ENCODE results near the gene PARD3B. TPM values are rescaled to one million over a fixed set of nuclear protein-coding genes. Genes with fewer than 3 reads are reported as not detected.

Gene PARD3B
- total RNA-seq, 3 donors from 2014 or later, result 0.18 to 0.48 (median 0.27) TPM

DNA sequence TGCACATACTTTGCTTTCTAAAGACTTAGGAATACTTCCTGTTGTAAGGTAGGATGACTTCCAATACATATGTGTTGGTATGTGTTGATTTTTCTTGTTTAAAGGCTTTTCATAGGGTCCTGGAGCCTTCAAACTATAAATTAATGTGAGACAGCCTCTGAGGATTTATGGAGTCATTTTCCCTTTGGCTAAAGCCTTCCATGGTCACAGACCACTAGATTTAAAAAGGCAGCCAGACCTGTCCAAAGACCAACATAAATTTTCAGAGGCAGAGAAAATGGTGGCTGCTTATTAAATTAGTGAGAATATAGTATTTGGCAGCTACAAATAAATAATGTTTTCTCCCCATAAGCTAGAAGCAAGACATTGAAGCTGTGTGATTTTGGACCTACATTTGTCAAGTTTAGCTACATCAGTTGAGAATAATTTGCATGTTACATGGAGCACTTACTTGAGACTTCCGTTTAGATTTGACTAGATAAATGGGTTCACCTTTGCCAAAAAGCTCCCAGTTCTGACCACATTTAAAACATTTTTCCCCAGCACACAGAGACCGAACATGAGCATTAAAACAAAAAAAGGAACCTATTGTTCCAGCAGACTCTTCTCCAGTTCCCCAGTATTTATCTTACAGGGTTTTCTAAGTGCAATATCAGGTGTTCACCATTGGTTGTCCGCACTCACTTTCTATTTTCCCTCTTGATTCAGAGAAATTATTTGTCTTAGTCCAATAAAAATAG, 402.9 kb downstream of the PARD3B start:
- ATAC-seq (peak in 1 of 2 donors; percentile 62), DNase-seq (no peak)
- Mint-ChIP-seq H3K4me1 (ENCODE audit: low read depth) (peaks cover 37% of the 10 kb centered on the region), H3K4me3 (peak overlapping the region; percentile 17), H3K27me3 (ENCODE audit: low read depth) (no peaks in the 10 kb centered on the region), H3K9me3 (peaks cover 23% of the 10 kb centered on the region), H3K36me3 (ENCODE audit: insufficient read depth) (peaks cover 7% of the 10 kb centered on the region)

DNA sequence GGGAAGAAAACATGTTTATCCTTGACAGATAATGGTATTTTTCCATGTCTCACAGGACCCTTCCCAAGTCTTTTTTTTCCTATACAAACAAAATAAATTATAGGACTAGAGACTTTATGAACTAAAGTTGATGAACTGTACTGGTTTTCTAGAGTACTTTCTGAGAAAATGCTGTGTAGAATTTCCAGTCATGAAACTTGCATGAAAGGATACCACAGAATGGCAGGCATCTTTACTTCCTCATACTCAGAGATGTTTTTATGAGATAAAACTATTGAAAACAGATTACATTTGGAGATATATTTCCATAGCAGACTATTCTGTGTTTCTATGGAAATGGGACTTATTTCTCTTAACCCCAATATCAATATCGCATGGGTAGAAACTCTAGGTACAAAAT, 403.5 kb downstream of the PARD3B start:
- Mint-ChIP-seq H3K27me3 (ENCODE audit: low read depth) (no peaks in the 10 kb centered on the region), H3K9me3 (peaks cover 18% of the 10 kb centered on the region), H3K4me1 (ENCODE audit: low read depth) (peaks cover 37% of the 10 kb centered on the region)

DNA sequence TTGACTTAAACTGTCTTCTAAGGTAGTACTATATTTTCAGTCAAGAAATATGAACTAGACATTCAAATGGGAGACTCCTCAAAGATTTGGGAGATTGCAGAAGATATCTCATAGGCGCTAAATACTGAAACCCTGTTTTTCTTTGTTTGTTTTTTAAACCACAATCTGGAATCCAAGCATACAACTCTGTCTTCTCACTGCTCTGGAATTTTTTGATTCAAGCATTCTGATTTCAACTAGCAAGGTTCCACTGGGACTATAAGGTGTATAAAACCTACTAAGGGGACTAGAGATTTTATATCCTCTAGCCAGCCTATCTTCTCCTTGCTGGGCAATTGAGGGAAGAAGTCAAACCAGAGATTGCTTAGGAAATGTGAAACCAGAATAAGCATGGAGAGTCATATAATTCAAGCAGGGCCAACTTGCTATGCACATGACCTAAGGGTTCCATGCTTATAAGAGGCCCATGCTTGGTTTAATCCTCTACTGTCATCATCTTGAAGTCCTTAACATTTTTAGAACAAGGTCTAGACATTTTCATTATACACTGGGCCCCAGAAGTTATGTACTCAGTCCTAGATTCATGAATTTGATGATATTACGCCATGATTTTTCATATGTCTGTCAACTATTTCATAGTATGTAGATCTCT, 405.5 kb downstream of the PARD3B start:
- H3K36me3 Mint-ChIP-seq (ENCODE audit: insufficient read depth), result no peaks in the 10 kb centered on the region
- H3K4me3 Mint-ChIP-seq, result no peak overlapping the region
- ATAC-seq (no peak), DNase-seq (no peak)
- H3K4me1 Mint-ChIP-seq (ENCODE audit: low read depth), result peaks cover 35% of the 10 kb centered on the region
- no peaks in the 10 kb centered on the region for H3K27me3 Mint-ChIP-seq (ENCODE audit: low read depth)
- peaks cover 6% of the 10 kb centered on the region for H3K9me3 Mint-ChIP-seq

More for the DNA sequence above, 403.5 kb downstream of the PARD3B start:
- DNase-seq (no peak), ATAC-seq (no peak)
- Mint-ChIP-seq H3K36me3 (ENCODE audit: insufficient read depth) (peaks cover 5% of the 10 kb centered on the region), H3K4me3 (peak overlapping the region; percentile 17)

DNA sequence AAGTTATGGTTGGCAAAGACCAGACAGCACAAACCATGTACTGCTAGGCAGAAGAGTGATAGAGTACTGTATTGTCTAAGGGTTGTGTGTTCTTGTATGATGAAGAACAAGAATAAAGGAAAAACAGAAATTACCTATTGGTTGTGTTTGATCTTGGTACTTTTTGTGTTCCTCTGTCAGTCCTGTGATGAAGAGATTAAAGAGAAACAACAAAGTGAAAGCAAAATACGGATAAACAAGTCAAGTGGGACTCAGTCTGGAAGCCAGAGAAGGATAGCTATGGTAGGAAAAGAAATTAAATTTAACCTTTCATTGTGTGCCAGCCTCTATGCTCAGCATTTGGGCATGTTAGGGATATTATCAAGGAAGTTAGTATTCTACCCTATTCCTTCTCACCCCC, 413.1 kb downstream of the PARD3B start:
- Mint-ChIP-seq H3K27me3 (ENCODE audit: low read depth) (no peaks in the 10 kb centered on the region), H3K4me1 (ENCODE audit: low read depth) (peaks cover 29% of the 10 kb centered on the region), H3K9me3 (peaks cover 4% of the 10 kb centered on the region), H3K36me3 (ENCODE audit: insufficient read depth) (no peaks in the 10 kb centered on the region), H3K4me3 (peak overlapping the region; percentile 40)
- ATAC-seq, result no peak
- no peak for DNase-seq

DNA sequence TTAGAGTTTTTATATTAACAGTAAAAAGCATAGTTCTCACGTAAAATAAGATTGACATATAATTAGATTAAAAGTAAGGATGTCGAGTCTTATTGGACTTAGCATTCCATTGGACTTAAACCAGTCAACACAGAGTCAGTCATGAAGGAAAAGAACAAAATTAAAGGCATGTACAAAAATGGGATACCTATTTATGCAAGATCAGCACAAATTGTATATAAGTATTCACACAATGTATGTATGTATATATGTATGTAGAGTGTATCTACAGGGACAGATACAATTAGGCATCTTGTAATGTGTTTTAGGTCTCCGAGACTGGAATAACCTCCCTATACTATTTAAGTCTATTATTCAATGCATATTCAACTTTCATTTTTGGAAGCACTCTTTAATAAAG, 419.1 kb downstream of the PARD3B start:
- no peak overlapping the region for H3K4me3 Mint-ChIP-seq
- no peaks in the 10 kb centered on the region for H3K36me3 Mint-ChIP-seq (ENCODE audit: insufficient read depth)
- ATAC-seq, result no peak
- H3K4me1 Mint-ChIP-seq (ENCODE audit: low read depth), result peaks cover 47% of the 10 kb centered on the region
- DNase-seq, result no peak
- H3K27me3 Mint-ChIP-seq (ENCODE audit: low read depth), result no peaks in the 10 kb centered on the region
- H3K9me3 Mint-ChIP-seq, result peaks cover 8% of the 10 kb centered on the region

DNA sequence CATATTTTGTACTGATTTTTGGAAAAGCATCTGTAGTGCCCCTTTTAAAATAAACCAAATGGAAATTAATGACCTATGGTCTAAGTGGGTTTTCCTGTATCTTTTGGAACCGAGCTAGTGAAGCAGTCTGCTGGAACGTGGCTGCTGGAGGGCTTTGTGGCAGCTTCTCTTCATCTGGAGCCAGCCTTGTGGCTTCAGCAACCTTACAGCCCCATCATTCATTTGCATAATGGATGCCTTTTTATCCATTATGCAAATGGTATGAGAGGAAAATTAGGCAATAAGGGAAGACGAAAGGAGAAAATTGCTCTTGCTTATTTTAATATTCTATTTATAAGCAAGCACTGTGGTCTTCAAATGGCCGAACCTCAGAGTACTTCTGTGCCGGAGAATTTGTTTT, 421.0 kb downstream of the PARD3B start:
- Mint-ChIP-seq H3K9me3 (peaks cover 5% of the 10 kb centered on the region), H3K4me1 (ENCODE audit: low read depth) (peaks cover 60% of the 10 kb centered on the region), H3K4me3 (no peak overlapping the region), H3K36me3 (ENCODE audit: insufficient read depth) (no peaks in the 10 kb centered on the region), H3K27me3 (ENCODE audit: low read depth) (no peaks in the 10 kb centered on the region)
- ATAC-seq (no peak), DNase-seq (no peak)

DNA sequence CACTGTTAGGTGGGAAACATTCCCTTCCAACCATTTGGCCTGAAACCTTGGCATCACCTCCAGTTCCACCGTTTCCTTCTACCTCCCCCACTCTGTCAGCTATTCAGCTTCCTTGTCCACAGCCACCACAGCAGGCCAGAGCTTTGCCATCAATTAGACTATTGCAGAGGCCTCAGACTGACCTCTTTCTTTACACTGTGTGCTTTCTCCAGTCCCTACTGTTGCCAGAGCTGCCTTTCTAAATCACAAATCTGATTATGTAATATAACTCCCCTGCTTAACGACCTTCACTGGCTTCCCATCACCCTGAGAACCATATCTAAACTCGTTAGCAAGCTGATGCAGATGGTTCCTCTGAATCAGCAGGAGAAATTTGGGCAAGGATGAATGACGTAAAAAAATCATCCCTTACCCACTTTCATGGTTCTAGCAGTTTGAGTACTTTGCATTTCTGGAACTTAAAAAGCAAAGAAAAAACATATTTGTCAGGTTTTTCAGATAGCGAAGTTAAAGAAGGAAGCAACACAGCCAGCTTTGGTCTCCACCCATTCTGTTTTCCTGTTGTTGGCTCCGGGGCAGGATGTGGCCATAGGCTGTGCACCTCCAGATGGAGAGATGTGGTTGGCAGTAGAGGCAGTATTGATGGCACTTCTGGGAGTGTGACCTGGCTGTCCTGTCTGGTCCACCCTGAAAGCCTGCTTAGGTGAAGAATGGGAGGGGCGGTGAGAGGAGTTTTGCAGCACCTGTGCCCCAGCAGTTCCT, 422.1 kb downstream of the PARD3B start:
- peaks cover 61% of the 10 kb centered on the region for H3K4me1 Mint-ChIP-seq (ENCODE audit: low read depth)
- H3K36me3 Mint-ChIP-seq (ENCODE audit: insufficient read depth), result no peaks in the 10 kb centered on the region
- peak; percentile 29 for DNase-seq
- H3K27me3 Mint-ChIP-seq (ENCODE audit: low read depth), result no peaks in the 10 kb centered on the region
- H3K4me3 Mint-ChIP-seq, result peak overlapping the region; percentile 65
- peak; percentile 18 to 38 for ATAC-seq
- peaks cover 4% of the 10 kb centered on the region for H3K9me3 Mint-ChIP-seq

DNA sequence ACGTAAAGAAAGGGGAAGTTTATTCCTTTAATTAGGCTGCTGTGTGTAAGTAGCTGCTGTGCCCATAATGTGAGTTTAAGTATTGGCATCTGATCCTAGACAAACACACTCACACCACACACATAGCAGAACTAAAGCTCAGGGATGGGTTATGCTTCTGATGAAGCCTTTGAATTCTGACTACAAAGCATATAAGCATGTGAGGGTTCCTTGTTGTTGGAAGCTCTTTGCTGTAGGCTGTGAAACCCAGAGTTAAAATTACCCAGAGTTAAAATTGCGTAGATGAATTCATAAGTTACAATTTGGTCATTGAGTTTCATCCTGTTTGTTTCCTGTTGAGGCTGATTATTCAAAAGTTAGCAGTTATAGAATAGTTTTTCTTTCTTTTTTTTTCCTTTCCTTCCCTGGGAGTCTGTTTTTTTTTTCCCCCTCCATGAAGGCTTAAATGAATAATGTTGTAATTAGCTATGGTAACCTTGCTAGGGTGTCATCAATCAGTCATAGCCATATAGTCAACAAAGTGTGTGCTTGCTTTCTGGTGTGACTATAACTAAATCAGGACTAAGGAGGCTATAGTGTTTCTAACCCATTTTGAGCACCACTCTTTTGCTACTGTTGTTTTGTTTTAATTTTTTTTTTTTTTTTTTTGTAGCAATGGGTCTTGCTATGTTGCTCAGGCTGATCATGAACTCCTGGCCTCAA, 426.1 kb downstream of the PARD3B start:
- ATAC-seq (peak; percentile 74 to 81), DNase-seq (no peak)
- no peaks in the 10 kb centered on the region for H3K36me3 Mint-ChIP-seq (ENCODE audit: insufficient read depth)
- H3K4me1 Mint-ChIP-seq (ENCODE audit: low read depth), result peaks cover 57% of the 10 kb centered on the region
- H3K27me3 Mint-ChIP-seq (ENCODE audit: low read depth), result no peaks in the 10 kb centered on the region
- H3K9me3 Mint-ChIP-seq, result peaks cover 4% of the 10 kb centered on the region
- H3K4me3 Mint-ChIP-seq, result no peak overlapping the region

DNA sequence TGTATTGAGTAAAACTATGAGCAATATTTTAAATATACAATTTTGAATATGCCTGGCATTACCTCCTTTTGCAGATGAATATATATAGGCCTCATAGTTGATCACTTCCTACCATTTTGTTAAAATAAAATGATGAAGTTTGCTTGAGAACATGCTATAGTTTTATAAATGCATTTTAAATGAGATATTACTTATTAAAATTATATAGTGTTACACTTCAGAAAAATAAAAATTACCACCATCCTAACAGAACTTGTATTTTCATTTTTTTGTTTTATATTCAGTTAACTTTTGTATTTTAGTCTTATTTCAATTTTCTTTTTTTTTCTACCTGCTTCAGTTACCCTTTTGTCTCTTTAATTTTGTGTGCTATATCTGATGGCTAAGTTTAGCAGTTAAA, 426.9 kb downstream of the PARD3B start:
- no peaks in the 10 kb centered on the region for H3K36me3 Mint-ChIP-seq (ENCODE audit: insufficient read depth)
- H3K4me1 Mint-ChIP-seq (ENCODE audit: low read depth), result peaks cover 50% of the 10 kb centered on the region
- peaks cover 4% of the 10 kb centered on the region for H3K9me3 Mint-ChIP-seq
- DNase-seq (no peak), ATAC-seq (no peak)
- H3K27me3 Mint-ChIP-seq (ENCODE audit: low read depth), result no peaks in the 10 kb centered on the region
- H3K4me3 Mint-ChIP-seq, result no peak overlapping the region

DNA sequence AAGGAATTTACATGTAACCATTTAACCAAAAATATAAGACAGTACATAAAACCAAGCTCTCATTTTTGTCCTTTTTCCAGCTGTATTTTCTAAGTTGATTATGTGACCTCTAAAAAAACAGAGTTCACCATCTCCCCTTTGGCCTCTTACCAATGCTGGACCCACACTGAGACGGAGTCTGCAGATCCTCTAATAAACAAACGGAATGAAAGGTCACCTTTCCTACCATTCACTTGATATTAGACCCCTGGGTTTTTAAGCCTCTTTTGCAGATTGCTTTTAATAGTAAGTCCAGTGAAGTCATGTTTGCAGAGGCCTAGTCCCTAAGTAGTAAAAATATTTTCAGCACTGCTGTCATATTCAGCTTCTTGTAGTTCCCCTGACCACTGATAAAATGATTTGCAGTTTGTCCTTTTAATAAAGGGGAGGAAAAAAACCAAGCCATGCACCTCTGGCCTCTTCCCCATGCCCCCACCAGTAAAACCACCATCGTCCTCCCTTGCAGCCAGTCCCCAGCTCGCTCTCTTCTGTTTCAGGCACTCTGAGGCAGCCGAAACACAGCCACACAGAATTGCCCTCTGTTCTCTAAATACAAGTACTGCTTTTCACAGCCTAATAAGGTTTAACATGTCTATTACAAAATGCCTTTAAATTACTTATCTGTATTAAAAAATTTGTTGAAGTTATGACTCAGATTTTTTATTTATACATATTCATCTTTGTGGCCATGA, 427.5 kb downstream of the PARD3B start:
- Mint-ChIP-seq H3K4me1 (ENCODE audit: low read depth) (peaks cover 44% of the 10 kb centered on the region), H3K27me3 (ENCODE audit: low read depth) (no peaks in the 10 kb centered on the region), H3K9me3 (peaks cover 4% of the 10 kb centered on the region), H3K4me3 (no peak overlapping the region), H3K36me3 (ENCODE audit: insufficient read depth) (no peaks in the 10 kb centered on the region)
- ATAC-seq (no peak), DNase-seq (no peak)

DNA sequence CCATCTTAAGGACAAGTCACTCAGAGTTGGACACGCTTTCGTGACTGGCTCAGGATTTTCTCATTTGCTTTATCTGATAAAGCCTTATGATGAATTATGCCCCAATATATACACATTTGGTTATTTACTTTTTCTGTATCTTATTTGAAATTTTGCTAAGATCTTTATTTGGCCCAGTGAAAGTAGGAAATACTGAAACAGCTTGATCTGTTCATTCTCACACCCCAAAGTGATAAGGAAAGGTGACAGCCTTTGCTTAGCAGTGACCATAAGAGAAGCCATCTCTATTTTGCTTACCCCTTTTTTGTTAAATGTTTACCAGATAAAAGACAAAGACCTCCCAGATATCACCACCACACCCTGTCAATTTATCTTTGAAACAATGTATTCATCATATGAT, 428.3 kb downstream of the PARD3B start:
- ATAC-seq (no peak), DNase-seq (no peak)
- H3K27me3 Mint-ChIP-seq (ENCODE audit: low read depth), result no peaks in the 10 kb centered on the region
- no peaks in the 10 kb centered on the region for H3K36me3 Mint-ChIP-seq (ENCODE audit: insufficient read depth)
- H3K4me1 Mint-ChIP-seq (ENCODE audit: low read depth), result peaks cover 35% of the 10 kb centered on the region
- peaks cover under 1% of the 10 kb centered on the region for H3K9me3 Mint-ChIP-seq
- no peak overlapping the region for H3K4me3 Mint-ChIP-seq

DNA sequence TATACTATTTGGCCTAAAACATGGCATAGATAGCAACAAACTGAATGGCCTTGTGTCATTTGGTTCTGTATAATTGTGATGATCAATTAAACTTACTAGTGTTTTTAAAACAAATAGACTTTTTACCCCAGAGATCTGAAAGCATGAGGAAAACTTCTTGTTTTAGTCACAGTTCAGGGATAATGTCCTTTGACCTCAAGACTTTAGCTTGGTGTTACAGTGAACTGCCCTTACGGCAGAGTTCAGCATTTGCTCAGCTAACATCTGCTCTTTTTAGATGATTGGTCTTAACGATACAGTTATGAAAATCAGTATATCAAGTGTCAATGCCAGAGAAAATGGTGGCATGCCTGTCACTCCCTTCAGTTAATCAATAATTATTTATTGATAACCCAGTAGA, 429.2 kb downstream of the PARD3B start:
- Mint-ChIP-seq H3K9me3 (peaks cover 2% of the 10 kb centered on the region), H3K36me3 (ENCODE audit: insufficient read depth) (no peaks in the 10 kb centered on the region), H3K27me3 (ENCODE audit: low read depth) (no peaks in the 10 kb centered on the region), H3K4me3 (no peak overlapping the region), H3K4me1 (ENCODE audit: low read depth) (peaks cover 27% of the 10 kb centered on the region)
- no peak for ATAC-seq
- no peak for DNase-seq

DNA sequence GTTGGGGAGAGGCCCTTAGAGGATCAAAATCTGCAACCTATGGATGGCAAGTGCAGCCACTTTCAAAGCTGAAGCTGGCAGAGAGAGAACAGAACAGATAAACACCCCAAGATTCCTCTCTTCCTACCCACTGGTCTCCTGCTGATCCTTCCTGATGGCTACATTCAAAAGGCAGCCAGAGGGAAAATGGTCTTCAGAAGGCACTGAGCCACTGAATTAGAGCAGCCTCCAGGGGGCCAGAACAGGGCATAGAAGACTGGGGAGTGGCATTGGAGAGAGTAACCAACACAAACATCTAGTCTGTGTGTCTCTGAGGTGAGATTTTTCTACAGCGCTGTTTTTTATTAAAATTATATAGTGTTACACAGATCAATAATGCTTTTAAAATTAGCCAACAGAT, 432.6 kb downstream of the PARD3B start:
- peaks cover 6% of the 10 kb centered on the region for H3K9me3 Mint-ChIP-seq
- H3K27me3 Mint-ChIP-seq (ENCODE audit: low read depth), result no peaks in the 10 kb centered on the region
- no peaks in the 10 kb centered on the region for H3K36me3 Mint-ChIP-seq (ENCODE audit: insufficient read depth)
- no peak overlapping the region for H3K4me3 Mint-ChIP-seq
- ATAC-seq, result no peak
- peaks cover 17% of the 10 kb centered on the region for H3K4me1 Mint-ChIP-seq (ENCODE audit: low read depth)
- no peak for DNase-seq

DNA sequence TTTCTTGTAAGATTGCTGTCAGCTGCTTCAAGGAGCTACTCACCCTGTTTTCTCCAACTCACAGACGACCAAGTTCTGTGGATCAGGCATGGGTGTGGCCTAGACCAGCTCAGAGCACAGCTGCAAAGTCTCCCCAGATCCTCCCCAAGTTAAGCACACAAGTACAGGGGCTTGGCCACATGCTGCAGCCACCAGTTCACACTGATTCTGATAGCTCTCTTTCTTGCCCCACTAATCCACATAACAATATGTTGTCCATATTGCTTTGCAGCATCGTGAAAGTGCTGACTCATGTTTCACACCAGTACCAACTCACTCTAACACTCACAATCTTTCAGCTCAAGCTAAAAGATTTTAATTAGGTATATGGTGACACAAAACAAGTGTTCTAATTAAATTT, 437.0 kb downstream of the PARD3B start:
- peaks cover 13% of the 10 kb centered on the region for H3K4me1 Mint-ChIP-seq (ENCODE audit: low read depth)
- DNase-seq (no peak), ATAC-seq (no peak)
- no peak overlapping the region for H3K4me3 Mint-ChIP-seq
- no peaks in the 10 kb centered on the region for H3K27me3 Mint-ChIP-seq (ENCODE audit: low read depth)
- no peaks in the 10 kb centered on the region for H3K36me3 Mint-ChIP-seq (ENCODE audit: insufficient read depth)
- peaks cover 6% of the 10 kb centered on the region for H3K9me3 Mint-ChIP-seq

Measured in activated T-cell treated with anti-CD3 and anti-CD28 coated beads, Interleukin-2, amount 50 U/mL, for 4 hours (primary cell).